NOMO-1 (cell line): ENCODE results near the gene SNX7.

ENCODE experiments used
- DNase-seq, 2 experiments: peaks; one replicate each; lab custom pipeline; 2025; ENCODE audit not compliant: unreplicated experiment in 2 of 2; lab: John Stamatoyannopoulos, UW

Gene SNX7

DNA sequence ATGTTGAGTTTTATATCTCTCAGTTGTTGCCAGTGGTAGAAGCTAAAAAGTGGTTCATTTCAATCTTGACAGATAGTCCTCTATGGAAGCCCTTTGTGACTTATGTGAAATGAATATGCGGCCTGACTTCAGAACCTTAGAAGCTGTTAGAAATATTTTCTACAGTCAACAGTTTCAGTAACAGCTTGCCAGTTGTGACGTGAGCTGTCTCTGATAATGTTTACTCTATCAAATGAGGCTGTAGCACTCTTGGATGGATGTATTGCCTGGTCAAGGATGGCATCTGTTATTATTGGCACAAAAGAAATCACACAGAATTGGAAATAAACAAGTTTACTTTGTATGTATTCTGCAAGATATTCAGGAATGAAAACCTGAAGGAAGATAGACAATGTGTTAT is 31.9 kb downstream of the SNX7 start:
- DNase-seq = no peak

DNA sequence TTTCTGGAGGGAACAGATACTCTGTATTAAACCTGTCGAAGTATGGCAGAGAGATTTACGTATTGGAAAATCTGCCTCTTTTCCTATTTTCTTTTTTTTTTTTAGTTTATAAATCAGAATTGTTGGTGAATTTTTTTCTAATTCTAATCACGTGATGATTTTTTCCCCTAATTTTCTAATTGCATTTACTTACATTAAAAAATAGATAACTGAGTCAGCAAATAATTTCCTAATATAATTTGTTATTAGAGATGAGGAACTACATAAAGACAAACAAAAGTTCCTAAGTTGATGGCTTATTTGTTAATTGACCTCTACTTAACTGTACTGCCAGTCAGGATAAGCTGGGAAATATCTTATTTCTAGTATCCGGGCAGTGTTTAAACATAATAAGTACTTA is 34.6 kb downstream of the SNX7 start:
- no peak for DNase-seq

DNA sequence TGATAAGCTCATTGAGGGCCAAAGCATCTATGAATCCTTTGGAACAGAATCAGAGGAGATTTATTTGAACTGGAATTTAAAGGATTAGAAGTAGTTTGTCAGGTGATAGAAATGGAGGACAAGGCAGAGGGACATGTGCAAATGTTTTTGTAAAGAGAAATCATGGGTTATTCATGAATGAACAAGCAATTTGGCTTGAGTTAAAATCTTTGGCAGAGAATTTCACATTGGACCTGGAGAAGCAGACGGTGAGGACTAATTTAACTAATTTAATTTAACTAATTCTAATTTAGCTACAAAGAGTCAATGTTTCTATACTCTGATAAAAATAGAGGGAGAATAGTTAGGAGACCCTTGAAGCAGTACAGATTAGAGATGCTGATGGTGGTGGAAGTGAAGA is 36.3 kb downstream of the SNX7 start:
- DNase-seq = no peak

DNA sequence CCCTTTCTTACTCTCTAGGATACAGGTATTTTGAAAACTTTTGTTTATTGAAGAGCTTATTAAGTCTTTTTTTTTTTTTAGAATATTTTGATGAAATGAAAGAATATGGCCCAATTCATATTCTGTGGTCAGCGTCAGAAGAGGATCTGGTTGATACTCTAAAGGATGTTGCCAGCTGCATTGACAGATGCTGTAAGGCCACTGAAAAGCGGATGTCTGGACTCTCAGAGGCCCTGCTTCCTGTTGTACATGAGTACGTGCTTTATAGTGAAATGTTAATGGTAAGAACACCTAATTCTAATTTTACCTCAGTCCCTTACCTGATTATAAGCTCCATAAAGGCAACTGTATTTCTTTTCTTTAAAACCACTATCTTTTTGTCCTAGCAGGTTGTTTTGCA is 37.1 kb downstream of the SNX7 start:
- DNase-seq = no peak

DNA sequence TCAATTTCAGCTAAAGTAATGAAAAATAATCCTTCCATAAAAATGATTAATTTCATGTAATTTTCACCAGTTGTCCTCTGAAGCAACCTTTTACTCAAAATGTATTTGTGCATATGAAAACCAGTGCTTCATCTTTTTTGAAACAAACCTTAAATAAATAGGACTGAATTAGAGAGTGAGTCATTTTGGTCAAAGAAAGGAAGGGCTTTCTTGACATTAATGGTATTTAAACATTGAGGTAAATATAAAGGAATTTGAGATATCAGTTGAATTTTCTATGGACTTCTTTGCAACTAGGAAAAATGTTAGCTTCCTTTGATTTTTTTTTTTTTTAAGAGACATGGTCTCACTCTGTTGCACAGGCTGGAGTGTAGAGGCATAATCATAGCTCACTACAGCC is 38.7 kb downstream of the SNX7 start:
- no peak for DNase-seq

DNA sequence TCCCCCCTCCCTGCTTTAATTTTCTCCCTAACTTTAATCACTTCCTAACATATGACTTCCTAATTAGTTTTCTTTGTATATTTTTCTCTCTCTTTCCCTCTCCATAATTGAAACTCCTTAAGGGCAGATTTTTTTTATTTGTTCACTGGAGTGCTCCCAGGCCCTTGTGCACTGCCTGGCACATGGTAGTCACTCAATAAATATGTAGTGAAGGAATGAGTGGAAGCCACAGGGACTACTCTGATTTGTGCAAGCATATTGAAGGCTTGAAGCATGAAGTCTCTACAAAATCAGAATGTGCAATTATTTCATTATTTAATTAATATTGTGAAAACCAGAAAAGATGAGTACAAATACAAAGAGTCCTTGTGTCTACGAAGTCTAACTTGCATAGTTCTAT is 41.5 kb downstream of the SNX7 start:
- no peak for DNase-seq

DNA sequence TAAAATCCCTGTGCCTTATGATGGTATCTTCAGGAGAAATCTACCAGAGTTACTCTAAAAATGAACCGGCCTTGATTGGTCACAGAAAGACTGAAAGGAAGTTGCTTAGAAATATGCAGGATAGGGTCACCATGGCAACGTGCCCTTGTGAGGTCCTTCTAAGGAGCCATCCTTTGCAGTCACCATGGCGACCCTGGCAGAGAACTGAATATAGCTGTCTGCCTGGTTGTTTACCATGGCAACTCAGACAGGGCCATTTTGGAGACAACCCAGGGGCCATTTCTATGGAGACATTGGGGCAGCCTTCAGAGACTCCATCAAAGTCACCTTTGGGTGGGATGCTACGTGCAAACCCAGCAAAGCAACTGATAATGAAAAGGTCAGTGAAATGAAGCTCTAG is 43.0 kb downstream of the SNX7 start:
- no peak for DNase-seq

DNA sequence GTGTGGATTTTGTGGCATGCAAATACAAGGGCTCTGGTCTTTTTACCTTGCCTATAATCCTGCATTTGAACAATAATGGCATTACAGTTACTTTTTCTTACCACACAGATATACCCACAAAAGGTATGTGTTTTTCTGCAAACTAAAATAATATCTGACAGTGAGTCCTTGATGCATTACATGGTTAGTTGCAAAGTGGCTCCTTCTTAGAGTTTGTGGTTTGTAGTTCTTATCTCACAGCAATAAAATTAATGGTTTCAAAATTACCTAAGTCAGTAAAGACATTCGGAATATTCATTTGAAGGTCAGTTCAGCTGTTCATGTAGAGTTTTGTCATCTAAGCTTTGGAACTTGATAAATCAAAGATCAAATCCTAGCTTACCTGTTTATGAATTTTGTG is 43.5 kb downstream of the SNX7 start:
- DNase-seq = no peak

DNA sequence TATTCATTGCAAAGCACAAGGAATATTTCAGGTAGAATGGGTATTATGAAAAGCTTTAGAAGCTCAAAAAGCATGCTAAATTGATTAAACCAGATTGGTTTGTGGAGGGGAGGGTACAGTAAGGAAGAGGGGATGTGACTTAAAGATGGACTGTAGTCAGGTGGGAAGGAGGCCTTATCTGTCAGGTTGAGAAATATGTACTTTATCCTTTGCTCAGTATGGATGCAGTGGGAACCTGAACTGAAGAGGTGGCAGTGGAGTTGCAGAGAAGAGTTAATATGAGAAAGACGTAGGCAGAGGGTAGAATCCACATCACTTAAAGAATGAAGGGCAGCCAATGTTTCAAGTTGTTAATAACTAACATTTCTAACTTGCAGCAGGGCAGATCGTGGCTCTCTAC is 44.1 kb downstream of the SNX7 start:
- DNase-seq = no peak

DNA sequence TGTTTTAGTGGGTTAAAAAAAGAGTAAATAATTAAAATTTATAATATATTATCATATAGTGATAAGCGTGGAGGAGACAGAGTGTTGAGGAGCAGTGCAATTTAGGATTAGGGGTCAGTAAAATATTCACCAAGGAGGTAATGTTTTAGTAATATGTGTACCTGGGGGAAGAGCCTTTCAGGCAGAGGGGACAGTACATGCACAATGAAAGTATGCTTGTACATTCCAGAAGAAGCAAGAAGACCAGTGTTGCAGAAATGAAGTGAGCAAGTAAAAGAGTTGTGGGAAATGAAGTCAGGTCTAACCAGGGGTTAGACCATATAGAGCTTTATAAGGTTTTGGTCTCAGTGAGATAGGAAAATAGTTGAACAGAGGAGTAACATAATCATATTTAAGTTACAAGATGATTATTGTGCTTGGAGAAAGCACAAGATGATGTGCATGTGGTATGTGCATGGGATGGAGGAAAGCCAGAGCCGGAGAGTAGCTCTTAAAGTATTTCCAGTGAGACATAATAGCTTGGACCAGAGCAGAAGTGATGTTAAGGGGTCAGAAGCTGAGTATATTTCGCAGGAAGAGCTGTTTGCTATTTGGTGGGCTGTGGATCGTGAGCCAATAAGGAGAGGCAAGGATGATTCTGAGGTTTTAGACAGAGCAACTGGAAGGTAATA is 44.8 kb downstream of the SNX7 start:
- no peak for DNase-seq

DNA sequence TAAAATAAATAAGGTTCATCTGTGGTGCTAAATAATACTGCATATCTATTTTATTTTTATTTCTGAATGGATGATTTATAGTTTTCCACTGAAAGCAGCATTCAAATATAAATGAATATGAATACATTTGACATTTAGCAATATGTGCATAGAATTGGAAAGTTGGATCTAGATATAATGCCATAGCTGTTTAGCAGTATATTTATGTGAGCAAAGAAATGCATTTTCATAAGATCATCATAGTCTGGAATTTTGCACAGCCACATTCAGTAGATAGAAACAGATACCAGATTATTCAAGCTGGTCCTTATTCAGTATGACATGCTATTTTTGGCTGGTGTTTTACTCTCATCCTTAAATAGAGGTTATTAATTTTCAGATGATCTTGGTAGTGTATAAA is 46.0 kb downstream of the SNX7 start:
- no peak for DNase-seq

DNA sequence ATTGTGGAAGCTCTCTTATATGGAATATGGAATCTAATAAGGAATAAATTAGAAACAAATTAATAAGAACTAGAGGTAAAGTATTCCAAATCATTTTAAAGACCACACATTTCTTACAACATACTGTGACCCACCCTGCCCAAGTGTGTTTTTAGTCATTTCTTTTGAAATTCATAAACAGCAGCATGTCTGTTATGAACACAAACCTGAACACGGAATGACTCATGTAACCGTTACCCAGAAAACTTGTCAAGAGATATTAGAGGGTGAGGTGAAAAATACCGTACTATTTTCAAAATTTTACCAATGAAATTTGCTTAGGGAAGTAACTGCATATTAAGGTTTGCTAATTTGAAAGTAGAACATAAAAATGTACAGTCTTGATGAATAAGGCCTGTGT is 48.4 kb downstream of the SNX7 start:
- no peak for DNase-seq

DNA sequence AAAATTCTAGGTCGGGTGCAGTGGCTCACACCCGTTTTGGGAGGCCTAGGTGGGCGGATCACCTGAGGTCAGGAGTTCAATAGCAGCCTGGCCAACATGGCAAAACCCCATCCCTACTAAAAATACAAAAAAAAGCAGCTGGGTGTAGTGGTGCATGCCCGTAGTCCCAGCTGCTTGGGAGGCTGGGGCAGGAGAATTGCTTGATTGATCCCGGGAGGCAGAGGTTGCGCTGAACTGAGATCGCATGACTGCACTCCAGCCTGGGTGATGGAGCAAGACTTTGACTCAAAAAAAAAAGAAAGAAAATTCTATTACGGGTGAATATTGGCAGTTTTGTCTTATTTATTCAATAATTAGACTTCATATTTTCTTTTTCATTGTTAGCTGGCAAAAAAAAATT is 62.1 kb downstream of the SNX7 start:
- no peak for DNase-seq

DNA sequence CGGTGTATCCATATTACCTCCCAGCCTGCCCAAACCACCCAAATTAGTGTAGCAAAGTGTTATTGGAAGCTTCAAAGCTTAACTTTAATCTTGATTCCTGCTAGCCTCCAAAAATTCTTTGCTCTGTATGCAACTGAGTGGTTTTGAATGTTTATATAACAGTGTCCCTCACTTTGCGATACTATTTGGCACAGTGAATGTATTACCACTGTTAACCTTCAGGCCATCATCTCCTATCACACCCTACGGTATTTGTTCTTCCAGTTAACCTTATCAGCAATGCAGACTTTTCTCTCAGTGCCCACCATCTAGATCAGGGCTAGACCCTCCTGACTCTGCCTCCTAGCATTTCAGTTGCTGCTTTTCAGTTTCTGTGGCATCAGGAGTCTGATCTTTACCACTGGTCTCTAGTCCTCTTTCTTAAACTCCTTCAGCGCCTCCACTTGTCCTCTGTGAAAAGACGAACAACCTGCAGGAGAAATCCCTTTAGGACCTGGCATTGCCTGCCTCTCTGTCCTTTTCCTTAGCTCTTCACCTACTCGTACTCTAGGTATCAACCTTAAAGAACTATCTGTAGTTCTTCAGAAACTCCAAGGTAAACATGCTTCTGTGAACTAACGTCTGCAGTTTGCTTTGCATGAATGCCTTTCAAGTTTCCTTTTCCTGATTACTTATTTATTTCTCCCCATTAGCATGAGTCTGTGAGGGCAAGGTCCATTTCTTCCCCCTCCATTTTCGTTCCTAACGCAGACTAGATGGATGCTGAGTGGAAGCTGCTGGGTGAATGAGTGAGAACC is 71.7 kb downstream of the SNX7 start:
- DNase-seq = no peak

DNA sequence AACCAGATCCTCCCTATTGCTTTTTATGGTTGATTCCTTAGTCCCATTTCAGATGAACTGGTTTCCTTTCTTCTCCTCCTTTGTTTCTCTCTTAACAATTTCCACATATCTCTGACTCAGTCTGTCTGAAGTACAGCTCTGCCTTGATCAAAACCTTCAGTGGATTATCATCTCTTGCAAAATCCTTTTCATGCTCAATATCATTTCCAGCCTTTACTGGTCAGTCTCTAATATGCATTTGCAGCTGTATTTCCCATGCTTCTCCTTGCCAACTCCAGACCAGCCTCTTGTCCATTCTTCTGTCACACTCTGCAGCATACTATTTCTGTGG is 72.2 kb downstream of the SNX7 start:
- no peak for DNase-seq

DNA sequence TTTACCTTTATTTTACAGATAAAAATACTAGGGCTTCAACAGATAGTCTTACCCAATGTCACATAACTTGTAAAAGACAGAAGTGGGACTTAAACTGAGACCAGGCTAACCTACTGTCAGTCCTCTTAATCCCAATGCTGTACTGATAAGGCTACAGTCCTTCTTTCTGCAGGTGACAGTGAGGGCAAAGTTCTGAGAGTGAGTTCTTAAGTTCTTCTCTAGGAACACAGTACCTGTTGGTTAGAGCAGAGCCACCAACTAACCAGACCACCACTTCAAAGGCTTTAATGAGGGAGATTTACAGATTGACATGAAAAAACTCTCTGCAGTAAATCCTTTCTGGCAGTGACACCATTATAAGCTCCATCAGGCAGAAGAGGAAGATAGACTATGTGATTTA is 74.2 kb downstream of the SNX7 start:
- DNase-seq = no peak

DNA sequence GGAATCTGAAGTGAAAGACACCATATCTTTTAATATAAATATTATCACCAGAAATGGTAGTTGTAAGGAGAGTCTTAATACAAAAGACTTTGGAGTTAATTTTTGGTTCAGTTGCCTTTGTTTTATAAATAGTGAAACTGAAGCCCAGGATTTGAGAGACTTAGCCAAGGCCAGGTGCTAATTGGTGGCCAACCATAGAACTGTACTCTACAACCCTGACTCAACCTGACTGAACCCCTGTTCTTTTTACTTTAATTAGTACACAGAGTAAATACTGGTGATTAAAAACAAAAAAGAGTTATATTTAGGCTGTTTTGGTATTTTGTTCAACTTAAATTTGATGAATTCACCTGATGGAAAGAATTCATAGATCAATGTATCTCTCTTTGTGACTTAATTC is 76.3 kb downstream of the SNX7 start:
- no peak for DNase-seq

DNA sequence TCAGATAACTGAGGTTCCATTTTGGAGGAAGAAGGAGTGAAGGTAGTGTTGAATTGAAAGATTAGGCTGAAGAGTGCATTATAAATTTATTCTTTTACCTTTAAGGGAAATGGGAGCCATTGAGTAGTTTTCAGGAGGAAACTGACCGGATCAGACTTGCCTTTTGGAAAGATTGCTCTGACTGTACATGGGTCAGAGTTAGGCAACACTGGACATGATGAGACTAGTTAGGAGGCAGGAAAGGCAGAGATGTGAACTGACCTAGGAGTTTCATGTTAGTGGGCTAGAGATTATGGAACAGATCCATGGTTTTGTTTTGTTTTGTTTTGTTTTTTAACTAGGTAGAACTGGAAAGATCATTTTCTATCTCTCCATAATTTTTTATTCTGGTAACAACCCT is 78.2 kb downstream of the SNX7 start:
- DNase-seq = no peak

DNA sequence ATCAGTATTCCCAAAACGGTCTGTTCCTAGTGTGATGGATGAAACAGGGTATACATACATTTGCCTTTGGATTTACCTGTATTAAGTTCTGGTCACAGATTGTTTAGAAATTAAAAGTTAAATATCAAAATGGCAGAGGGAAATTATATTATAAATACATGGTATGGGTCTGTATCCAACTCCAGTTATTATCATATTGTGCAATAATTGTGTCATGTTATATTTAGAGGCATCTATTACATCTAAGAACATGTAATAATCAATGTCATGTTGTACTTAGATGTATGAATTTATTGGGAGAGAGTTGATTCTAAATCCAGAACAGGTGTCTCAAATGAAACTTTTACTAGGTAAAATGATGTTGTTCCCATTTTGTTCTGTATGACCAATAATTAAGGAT is 79.6 kb downstream of the SNX7 start:
- DNase-seq = no peak

DNA sequence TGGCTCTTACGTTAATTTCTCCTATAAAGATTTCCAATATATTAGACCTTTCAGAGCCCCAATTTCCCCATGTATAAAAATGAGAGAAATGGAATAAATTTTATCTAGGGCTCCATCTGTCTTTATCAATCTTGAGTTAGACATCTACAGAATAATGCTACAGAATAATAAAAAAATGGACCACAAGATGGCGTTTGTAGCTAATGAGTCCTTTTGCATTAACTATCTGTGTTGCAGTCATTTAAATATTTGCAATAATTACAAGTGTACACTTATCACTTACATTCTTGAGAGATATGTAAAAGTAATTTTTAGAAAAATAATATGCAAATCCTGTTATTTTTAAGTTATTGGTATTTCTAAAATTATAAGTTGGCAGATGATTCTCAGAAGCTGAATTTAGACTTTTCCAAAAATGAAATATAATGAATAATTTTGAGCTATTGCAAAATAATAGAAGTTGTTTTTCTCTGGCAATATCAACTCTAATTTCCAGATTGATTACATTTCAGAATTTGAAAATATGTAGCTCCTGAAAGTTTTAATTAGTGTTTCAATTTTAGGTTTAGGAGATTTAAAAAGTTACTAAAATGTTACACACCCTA is 87.7 kb downstream of the SNX7 start:
- DNase-seq = no peak

DNA sequence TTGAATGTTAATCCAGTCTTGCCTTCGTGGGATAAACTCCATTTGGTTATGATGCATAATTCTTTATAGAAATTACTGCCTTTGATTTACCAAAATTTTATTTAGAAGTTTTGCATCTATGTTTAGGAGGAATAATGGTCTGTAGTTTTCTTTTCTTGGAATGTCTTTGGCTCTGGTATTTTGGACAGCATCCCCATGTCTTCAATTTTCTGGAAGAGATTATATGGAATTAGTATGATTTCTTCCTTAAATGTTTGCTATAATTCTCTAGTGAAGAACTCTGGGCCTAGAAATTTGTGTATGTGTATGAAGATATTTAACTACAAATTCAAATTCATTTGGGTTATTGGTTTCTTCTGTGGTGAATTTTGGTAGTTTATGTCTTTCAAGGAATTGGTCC is 92.7 kb downstream of the SNX7 start:
- no peak for DNase-seq

DNA sequence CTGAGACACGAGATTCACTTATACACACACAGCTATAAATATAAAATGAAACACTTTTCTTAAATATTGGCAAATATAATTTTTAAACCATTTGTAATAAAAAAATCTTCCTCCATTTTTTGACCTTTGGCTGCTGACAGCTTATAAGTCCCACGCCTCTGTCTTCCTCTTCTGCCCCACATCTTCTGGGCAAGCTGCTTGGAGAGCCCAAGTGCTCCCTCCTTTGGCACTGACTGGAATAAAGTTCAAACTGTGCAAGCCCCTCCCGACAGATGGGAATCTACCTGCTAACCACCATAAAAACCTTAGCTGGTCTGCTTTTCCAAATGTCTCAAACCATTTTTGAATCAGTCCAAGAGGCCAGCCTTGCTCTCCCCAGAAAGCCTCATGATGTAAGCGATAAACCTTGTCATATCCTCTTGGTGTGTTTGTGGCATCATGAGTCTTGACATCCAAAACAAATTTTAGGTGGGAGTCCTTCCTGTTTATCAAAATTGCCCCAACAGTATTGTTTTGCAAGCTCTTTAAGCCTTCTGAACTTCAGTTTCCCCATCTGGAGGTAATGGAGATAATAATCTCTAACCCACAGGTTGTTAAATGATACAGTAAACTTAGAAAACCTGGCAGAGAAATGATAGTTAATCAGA is 99.8 kb downstream of the SNX7 start:
- DNase-seq = no peak
